Mesenchymal stem cell (in vitro differentiated cells and primary cell): ENCODE measurements around the gene MAP3K10.

Source experiments
- DNase-seq: peaks from one replicate; pipeline ENCODE4 v3.0.0-alpha.2; 2013
- H2AFZ ChIP-seq: one replicate; pipeline ENCODE4 v1.6.1; 2013; ENCODE audit warnings: low read depth, mild to moderate bottlenecking, control low read depth, inconsistent platforms, low read length, moderate library complexity
- H2AK5ac ChIP-seq: 2 replicates; pipeline ENCODE4 v1.6.1; 2013; ENCODE audit warnings: low read length, moderate library complexity, mild to moderate bottlenecking, inconsistent platforms; ENCODE audit not compliant: severe bottlenecking
- H2BK120ac ChIP-seq: one replicate; pipeline ENCODE4 v1.6.1; 2013; ENCODE audit warnings: low read depth, mild to moderate bottlenecking, inconsistent platforms, low read length, moderate library complexity
- H2BK12ac ChIP-seq, 2 experiments: one replicate each; pipeline ENCODE4 v1.6.1; 2013; ENCODE audit warnings: inconsistent platforms in 2 of 2, low read length in 2 of 2, mild to moderate bottlenecking in 2 of 2, moderate library complexity in 2 of 2, control low read depth in 1 of 2
- H2BK15ac ChIP-seq: one replicate; pipeline ENCODE4 v1.6.1; 2013; ENCODE audit warnings: mild to moderate bottlenecking, low read depth, inconsistent platforms; ENCODE audit not compliant: poor library complexity, severe bottlenecking
- H2BK5ac ChIP-seq: 2 replicates; pipeline ENCODE4 v1.6.1; 2013; ENCODE audit warnings: low read depth, mild to moderate bottlenecking, low read length, control low read depth, inconsistent platforms; ENCODE audit not compliant: poor library complexity, severe bottlenecking
- H3K14ac ChIP-seq, 2 experiments: one replicate each; pipeline ENCODE4 v1.6.1; 2013; ENCODE audit warnings: inconsistent platforms in 2 of 2, low read length in 2 of 2, control low read depth in 1 of 2, mild to moderate bottlenecking in 1 of 2, moderate library complexity in 1 of 2
- H3K18ac ChIP-seq, 2 experiments: one replicate each; pipeline ENCODE4 v1.6.1; 2013; ENCODE audit warnings: inconsistent platforms in 2 of 2, low read length in 2 of 2, control low read depth in 1 of 2, low read depth in 1 of 2, mild to moderate bottlenecking in 1 of 2
- H3K23ac ChIP-seq, 2 experiments: one replicate each; pipeline ENCODE4 v1.6.1; 2013; ENCODE audit warnings: inconsistent platforms in 2 of 2, low read length in 2 of 2, mild to moderate bottlenecking in 2 of 2, moderate library complexity in 2 of 2, control low read depth in 1 of 2
- H3K27ac ChIP-seq: 2 replicates; pipeline ENCODE4 v1.5.1; 2013; ENCODE audit warnings: mild to moderate bottlenecking, moderate library complexity, low read length, control low read depth, inconsistent platforms; ENCODE audit not compliant: poor library complexity, severe bottlenecking
- H3K27me3 ChIP-seq, 2 experiments: 2 replicates each; pipeline versions ENCODE4 v1.6.1 to v1.7.0; 2013; ENCODE audit warnings: low read length in 2 of 2, mild to moderate bottlenecking in 2 of 2, moderate library complexity in 2 of 2, control low read depth in 1 of 2, inconsistent platforms in 1 of 2; ENCODE audit not compliant: control insufficient read depth in 1 of 2, insufficient read depth in 1 of 2
- H3K36me3 ChIP-seq, 2 experiments: 2 replicates each; pipeline versions ENCODE4 v1.6.1 to v1.7.0; 2013; ENCODE audit warnings: low read length in 2 of 2, control low read depth in 1 of 2, inconsistent platforms in 1 of 2, low read depth in 1 of 2, mild to moderate bottlenecking in 1 of 2; ENCODE audit not compliant: insufficient read depth in 2 of 2, control insufficient read depth in 1 of 2
- H3K4ac ChIP-seq, 2 experiments: one replicate each; pipeline ENCODE4 v1.6.1; 2013; ENCODE audit warnings: inconsistent platforms in 2 of 2, low read length in 2 of 2, mild to moderate bottlenecking in 2 of 2, moderate library complexity in 2 of 2, control low read depth in 1 of 2, low read depth in 1 of 2
- H3K4me1 ChIP-seq: 2 replicates; pipeline ENCODE4 v1.6.1; 2013; ENCODE audit warnings: low read depth, low read length, control low read depth; ENCODE audit not compliant: control insufficient read depth, insufficient read depth
- H3K4me2 ChIP-seq: 2 replicates; pipeline ENCODE4 v1.6.1; 2013; ENCODE audit warnings: low read length, mild to moderate bottlenecking, inconsistent platforms; ENCODE audit not compliant: poor library complexity, severe bottlenecking
- H3K4me3 ChIP-seq, 2 experiments: 2 replicates each; pipeline versions ENCODE4 v1.5.1 to v1.7.0; 2013; ENCODE audit warnings: low read length in 2 of 2, mild to moderate bottlenecking in 2 of 2, control low read depth in 1 of 2, low read depth in 1 of 2; ENCODE audit not compliant: insufficient read depth in 1 of 2
- H3K79me1 ChIP-seq: replicated peaks from 2 replicates; pipeline ENCODE4 v1.6.1; 2013; ENCODE audit warnings: mild to moderate bottlenecking, control low read depth, low read length, inconsistent platforms; ENCODE audit not compliant: poor library complexity, severe bottlenecking
- H3K9ac ChIP-seq: 2 replicates; pipeline ENCODE4 v1.7.0; 2013; ENCODE audit warnings: mild to moderate bottlenecking, low read length, moderate library complexity
- H3K9me3 ChIP-seq: 2 replicates; pipeline ENCODE4 v1.7.0; 2013; ENCODE audit warnings: mild to moderate bottlenecking, low read length; ENCODE audit not compliant: control insufficient read depth
- H4K8ac ChIP-seq: one replicate; pipeline ENCODE4 v1.6.1; 2013; ENCODE audit warnings: inconsistent platforms, mild to moderate bottlenecking, low read length, moderate library complexity
- H4K91ac ChIP-seq: one replicate; pipeline ENCODE4 v1.6.1; 2013; ENCODE audit warnings: mild to moderate bottlenecking, low read length, inconsistent platforms
- WGBS: methylation state at CpG from one replicate; pipeline ENCODE4 v1.1.7; 2013; ENCODE audit warnings: mixed read lengths; 5-methylcytosine and 5-hydroxymethylcytosine counted together

The MAP3K10 gene

GRCh38 chr19:40184273-40184672, 7.0 kb upstream of the MAP3K10 start:
- H2BK120ac ChIP-seq, result no peak overlapping the region
- no peak overlapping the region for H2BK12ac ChIP-seq
- no peak for DNase-seq
- no peak overlapping the region for H3K4me2 ChIP-seq
- H2BK5ac ChIP-seq, result no peak overlapping the region
- no peaks in the 10 kb centered on the region for H3K4me1 ChIP-seq
- no peak overlapping the region for H4K8ac ChIP-seq
- H3K9ac ChIP-seq, result no peak overlapping the region
- no peak overlapping the region for H3K4ac ChIP-seq
- H2BK15ac ChIP-seq, result no peak overlapping the region
- no peak overlapping the region for H3K4me3 ChIP-seq
- H4K91ac ChIP-seq, result no peak overlapping the region
- no peak overlapping the region for H2AFZ ChIP-seq
- H3K14ac ChIP-seq, result no peak overlapping the region
- no peak overlapping the region for H3K23ac ChIP-seq
- 70% methylated on average over 1 of the region's 1 CpG for WGBS
- H3K27ac ChIP-seq, result no peak overlapping the region
- no peaks in the 10 kb centered on the region for H3K27me3 ChIP-seq
- no peak overlapping the region for H3K18ac ChIP-seq
- no peaks in the 10 kb centered on the region for H3K9me3 ChIP-seq
- H3K79me1 ChIP-seq, result no peaks in the 10 kb centered on the region
- no peak overlapping the region for H2AK5ac ChIP-seq
- no peaks in the 10 kb centered on the region for H3K36me3 ChIP-seq

DNA sequence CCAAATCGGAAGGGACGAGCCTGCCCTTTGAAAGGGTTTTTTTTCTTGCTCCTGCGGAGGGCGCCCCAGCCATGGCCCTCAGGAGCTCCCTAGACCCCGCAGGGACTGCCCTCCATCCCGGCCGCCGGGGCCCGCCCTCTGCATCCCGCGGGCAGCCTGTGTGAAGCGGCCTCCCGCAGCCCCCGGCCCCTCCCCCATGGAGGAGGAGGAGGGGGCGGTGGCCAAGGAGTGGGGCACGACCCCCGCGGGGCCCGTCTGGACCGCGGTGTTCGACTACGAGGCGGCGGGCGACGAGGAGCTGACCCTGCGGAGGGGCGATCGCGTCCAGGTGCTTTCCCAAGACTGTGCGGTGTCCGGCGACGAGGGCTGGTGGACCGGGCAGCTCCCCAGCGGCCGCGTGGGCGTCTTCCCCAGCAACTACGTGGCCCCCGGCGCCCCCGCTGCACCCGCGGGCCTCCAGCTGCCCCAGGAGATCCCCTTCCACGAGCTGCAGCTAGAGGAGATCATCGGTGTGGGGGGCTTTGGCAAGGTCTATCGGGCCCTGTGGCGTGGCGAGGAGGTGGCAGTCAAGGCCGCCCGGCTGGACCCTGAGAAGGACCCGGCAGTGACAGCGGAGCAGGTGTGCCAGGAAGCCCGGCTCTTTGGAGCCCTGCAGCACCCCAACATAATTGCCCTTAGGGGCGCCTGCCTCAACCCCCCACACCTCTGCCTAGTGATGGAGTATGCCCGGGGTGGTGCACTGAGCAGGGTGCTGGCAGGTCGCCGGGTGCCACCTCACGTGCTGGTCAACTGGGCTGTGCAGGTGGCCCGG, 815 bp downstream of the MAP3K10 start:
- Histone ChIP-seq H2BK5ac (no peak overlapping the region), H3K18ac (peak overlapping the region; percentile 16 to 88)
- 38% methylated on average over 30 of the region's 62 CpGs for WGBS

GRCh38 chr19:40192758-40193586, 1.7 kb downstream of the MAP3K10 start:
- H3K27ac ChIP-seq, result no peak overlapping the region
- no peak overlapping the region for H2BK120ac ChIP-seq
- DNase-seq, result no peak
- H4K91ac ChIP-seq, result no peak overlapping the region
- H3K9ac ChIP-seq, result peak overlapping the region; percentile 77
- H3K9me3 ChIP-seq, result no peaks in the 10 kb centered on the region
- peak overlapping the region; percentile 80 for H3K4me2 ChIP-seq
- no peak overlapping the region for H3K23ac ChIP-seq
- no peak overlapping the region for H2BK5ac ChIP-seq
- peak overlapping the region in 1 of 2 experiments; percentile 78 for H3K4me3 ChIP-seq
- H3K79me1 ChIP-seq, result peaks cover 9% of the 10 kb centered on the region
- no peak overlapping the region for H3K4ac ChIP-seq
- H2BK12ac ChIP-seq, result no peak overlapping the region
- H3K36me3 ChIP-seq, result peaks cover 0 to 2% of the 10 kb centered on the region in 2 experiments
- no peaks in the 10 kb centered on the region for H3K27me3 ChIP-seq
- 88% methylated on average over 5 of the region's 5 CpGs for WGBS
- no peak overlapping the region for H3K14ac ChIP-seq
- H4K8ac ChIP-seq, result no peak overlapping the region
- no peak overlapping the region for H2AFZ ChIP-seq
- no peak overlapping the region for H2AK5ac ChIP-seq
- H3K18ac ChIP-seq, result no peak overlapping the region
- no peak overlapping the region for H2BK15ac ChIP-seq
- peaks cover 12% of the 10 kb centered on the region for H3K4me1 ChIP-seq

More for the DNA sequence above, 815 bp downstream of the MAP3K10 start:
- peak; percentile 30 for DNase-seq
- Histone ChIP-seq H3K27ac (no peak overlapping the region), H2BK120ac (peak overlapping the region; percentile 27), H3K4me2 (peak overlapping the region; percentile 80), H3K9me3 (no peaks in the 10 kb centered on the region), H3K79me1 (peaks cover 9% of the 10 kb centered on the region), H3K4ac (no peak overlapping the region), H2AFZ (peak overlapping the region; percentile 33), H3K4me3 (peak overlapping the region; percentile 74 to 78), H2BK12ac (peak overlapping the region in 1 of 2 experiments; percentile 35), H3K23ac (no peak overlapping the region), H2BK15ac (no peak overlapping the region), H4K8ac (peak overlapping the region; percentile 52), H3K36me3 (no peaks in the 10 kb centered on the region), H3K4me1 (peaks cover 12% of the 10 kb centered on the region), H4K91ac (peak overlapping the region; percentile 25), H3K9ac (peak overlapping the region; percentile 77), H3K14ac (no peak overlapping the region), H3K27me3 (no peaks in the 10 kb centered on the region), H2AK5ac (no peak overlapping the region)

- Histone ChIP-seq H3K9me3 (no peaks in the 10 kb centered on the region), H4K8ac (no peak overlapping the region)
These were observed 2.3 kb downstream of the MAP3K10 start for GRCh38 chr19:40193587-40193849.

More at GRCh38 chr19:40193587-40193849, 2.3 kb downstream of the MAP3K10 start:
- Histone ChIP-seq H3K79me1 (peaks cover 9% of the 10 kb centered on the region), H3K23ac (no peak overlapping the region), H3K4me2 (no peak overlapping the region), H2AK5ac (no peak overlapping the region), H2BK5ac (no peak overlapping the region), H2BK12ac (no peak overlapping the region), H3K18ac (no peak overlapping the region), H3K4ac (no peak overlapping the region), H3K9ac (no peak overlapping the region), H2AFZ (no peak overlapping the region), H3K27ac (no peak overlapping the region), H3K14ac (no peak overlapping the region), H3K4me1 (peaks cover 12% of the 10 kb centered on the region), H3K27me3 (no peaks in the 10 kb centered on the region), H2BK15ac (no peak overlapping the region), H2BK120ac (no peak overlapping the region), H4K91ac (no peak overlapping the region), H3K4me3 (no peak overlapping the region), H3K36me3 (peaks cover 5 to 7% of the 10 kb centered on the region in 2 experiments)
- no peak for DNase-seq
- WGBS, result 92% methylated on average over 3 of the region's 3 CpGs
